ENCODE data around the gene KCNK6. TPM values are rescaled to one million over a fixed set of nuclear protein-coding genes. Genes with fewer than 3 reads are reported as not detected.

KCNK6 gene
- total and polyA plus RNA-seq, 2 of the 8 experiments (the other 6 are each of a cell fraction or from before 2014, with no cell fraction given), result 10.6 to 13.3 TPM

DNA sequence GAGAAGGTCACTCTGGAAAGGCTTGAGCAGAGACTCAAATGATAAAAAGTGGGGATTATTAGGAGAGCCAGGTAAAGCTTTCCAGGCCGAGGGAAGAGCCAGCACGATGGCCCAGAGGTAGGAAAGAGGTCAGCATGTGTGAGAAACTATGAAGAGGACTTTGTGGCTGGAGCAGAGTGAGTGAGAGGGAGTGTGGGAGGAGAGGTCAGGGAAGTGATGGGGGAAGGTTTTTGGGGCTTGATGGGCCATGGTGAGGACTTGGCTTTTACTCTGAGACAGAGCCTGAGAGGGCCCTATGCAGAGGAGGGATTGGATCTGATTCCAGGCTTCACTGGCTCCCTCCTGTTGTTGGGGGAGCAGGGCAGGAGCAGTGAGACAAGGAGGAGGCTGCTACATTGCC, 21.3 kb downstream of the KCNK6 start:
- Histone ChIP-seq H2BK120ac (replicated peaks; ENCODE audit: low read depth, low read length) (no peak overlapping the region), H3K23me2 (ENCODE audit: low read depth, low read length) (peaks cover 11% of the 10 kb centered on the region), H2BK5ac (ENCODE audit: low read depth, low read length) (peak overlapping the region; percentile 24; the same call in 1 of the 2 replicates), H4K91ac (replicated peaks; ENCODE audit: insufficient read length, low read length) (no peak overlapping the region), H2AK5ac (ENCODE audit: low read depth, low read length) (no peak overlapping the region), H3K56ac (replicated peaks; ENCODE audit: insufficient read length, low read depth, low read length) (no peak overlapping the region), H3K79me2 (ENCODE audit: control insufficient read depth in 1 of 2, insufficient read depth in 2 of 2, low read length in 2 of 2) (no peaks in the 10 kb centered on the region), H4K5ac (ENCODE audit: insufficient read length, low read depth, low read length) (no peak overlapping the region), H3K27ac (ENCODE audit: low read depth, low read length) (no peak overlapping the region), H3K9ac (replicated peaks in 1 of 4; ENCODE audit: extremely low read depth in 1 of 4, low read depth in 3 of 4, low read length in 3 of 4) (no peak overlapping the region), H3K14ac (ENCODE audit: insufficient read length) (no peak overlapping the region), H3K79me1 (ENCODE audit: low read depth, low read length) (no peaks in the 10 kb centered on the region), H3K4ac (replicated peaks; ENCODE audit: insufficient read length, low read depth, low read length) (no peak overlapping the region), H2BK15ac (ENCODE audit: low read length) (peak overlapping the region; percentile 5; the same call in 1 of the 2 replicates), H2BK20ac (ENCODE audit: low read length) (no peak overlapping the region), H3K36me3 (ENCODE audit: control insufficient read depth in 2 of 4, insufficient read depth in 4 of 4, low read length in 3 of 4) (no peaks in the 10 kb centered on the region), H3K27me3 (replicated peaks in 1 of 4; ENCODE audit: control insufficient read depth in 3 of 4, extremely low read depth in 1 of 4, insufficient read depth in 3 of 4, low read length in 3 of 4) (no peaks in the 10 kb centered on the region), H3K4me1 (replicated peaks in 1 of 4; ENCODE audit: control insufficient read depth in 3 of 4, insufficient read depth in 4 of 4, low read length in 3 of 4) (peaks cover 0 to 5% (median 4%) of the 10 kb centered on the region in 4 experiments; a peak in 5 of 7 replicates), H3K23ac (ENCODE audit: insufficient read length) (no peak overlapping the region), H3K9me3 (ENCODE audit: insufficient read depth in 2 of 2, low read depth in 1 of 2, low read length in 1 of 2) (no peaks in the 10 kb centered on the region), H4K8ac (ENCODE audit: extremely low read depth, insufficient read depth, low read length) (no peak overlapping the region), H2AFZ (ENCODE audit: low read length) (no peak overlapping the region), H4K20me1 (replicated peaks in 1 of 2; ENCODE audit: control insufficient read depth in 1 of 2, insufficient read depth in 2 of 2, low read length in 2 of 2) (no peaks in the 10 kb centered on the region), H2BK12ac (ENCODE audit: low read depth, low read length) (no peak overlapping the region), H3K4me2 (ENCODE audit: insufficient read depth in 1 of 2, low read depth in 2 of 2, low read length in 2 of 2) (no peak overlapping the region), H3K4me3 (ENCODE audit: extremely low read depth in 1 of 4, insufficient read depth in 2 of 4, low read depth in 3 of 4, low read length in 4 of 4) (no peak overlapping the region), H3K18ac (ENCODE audit: extremely low read depth, low read length) (no peak overlapping the region; the same call in 1 of the 2 replicates)
- ChIA-PET POLR2A (ENCODE audit: partially characterized antibody) (interaction anchor here (0.6 kb wide), 1 partner anchor 321 kb away, joined by 3 read pairs; no protein-coding TSS in a partner anchor), CTCF (ENCODE audit: partially characterized antibody) (interaction anchor here (0.7 kb wide), 1 partner anchor 43 kb away, joined by 3 read pairs; no protein-coding TSS in a partner anchor)
- whole genome bisulfite sequencing, 2 experiments (ENCODE audit: extremely low coverage in 1 of 2, insufficient coverage in 1 of 2, insufficient read length in 1 of 2, insufficient replicate concordance in 2 of 2, low coverage in 1 of 2, low lambda C conversion rate in 2 of 2, missing lambda C conversion rate in 1 of 2), result 98% methylated on average over 2 of the region's 2 CpGs; no CpG with 5 or more reads in 1 of the 2 experiments
- no peak for DNase-seq (ENCODE audit: low read depth in 1 of 2, low spot score in 2 of 2)
- FAIRE-seq, result no peak
- no peak for TF ChIP-seq GABPA (IDR thresholded peaks at IDR 0.05; ENCODE audit: borderline replicate concordance, insufficient read depth, low read length)
- no peak for TF ChIP-seq ATF3 (IDR thresholded peaks at IDR 0.05; ENCODE audit: insufficient read depth, low read depth, low read length)
- TF ChIP-seq RNF2 (IDR thresholded peaks at IDR 0.05; ENCODE audit: borderline replicate concordance, low read depth, low read length, missing control alignments, poor library complexity, severe bottlenecking), result no peak
- TF ChIP-seq YY1 (IDR thresholded peaks at IDR 0.05; ENCODE audit: low read depth, low read length), result no peak
- no peak for TF ChIP-seq TAF1 (IDR thresholded peaks at IDR 0.05; ENCODE audit: low read depth, low read length)
- no peak for TF ChIP-seq SIX5 (IDR thresholded peaks at IDR 0.05; ENCODE audit: low read depth, low read length)
- no peak for TF ChIP-seq CTBP2 (IDR thresholded peaks at IDR 0.05; ENCODE audit: borderline replicate concordance, insufficient read depth, insufficient read length, low read length)
- TF ChIP-seq RFX5 (IDR thresholded peaks at IDR 0.05; ENCODE audit: borderline replicate concordance, low read depth, low read length), result no peak
- TF ChIP-seq SRF (IDR thresholded peaks at IDR 0.05; ENCODE audit: low read depth, low read length), result no peak
- TF ChIP-seq HDAC2 (IDR thresholded peaks at IDR 0.05; ENCODE audit: borderline replicate concordance in 1 of 2, low read depth in 2 of 2, low read length in 2 of 2), result no peak
- no peak for TF ChIP-seq TEAD4 (IDR thresholded peaks at IDR 0.05; ENCODE audit: low read depth, low read length)

Measured in H1 (cell line).